ENCODE measurements around the gene CACNB2.

Gene CACNB2

GRCh38 chr10:18424200-18424599 is 284.0 kb downstream of the CACNB2 start:
- Histone ChIP-seq H3K4ac (ENCODE audit: low read depth in 1 of 2, low read length in 2 of 2) (no peak overlapping the region), H3K18ac (ENCODE audit: low read depth in 1 of 2, low read length in 2 of 2) (no peak overlapping the region), H4K91ac (ENCODE audit: low read length) (no peak overlapping the region), H3K36me3 (ENCODE audit: control insufficient read depth in 1 of 2, insufficient read depth in 2 of 2, low read depth in 1 of 2, low read length in 2 of 2) (no peaks in the 10 kb centered on the region), H3K79me1 (replicated peaks; ENCODE audit: low read length, poor library complexity, severe bottlenecking) (no peaks in the 10 kb centered on the region), H3K9ac (ENCODE audit: low read length) (no peak overlapping the region), H3K27me3 (ENCODE audit: control insufficient read depth in 1 of 2, insufficient read depth in 1 of 2, low read length in 2 of 2) (peaks cover 0 to 5% of the 10 kb centered on the region in 2 experiments), H2AFZ (ENCODE audit: low read depth, low read length) (no peak overlapping the region), H3K9me3 (ENCODE audit: control insufficient read depth, low read length) (no peaks in the 10 kb centered on the region), H2BK15ac (ENCODE audit: low read depth, poor library complexity, severe bottlenecking) (no peak overlapping the region), H3K4me1 (ENCODE audit: control insufficient read depth, insufficient read depth, low read depth, low read length) (no peaks in the 10 kb centered on the region), H3K4me3 (ENCODE audit: insufficient read depth in 1 of 2, low read depth in 1 of 2, low read length in 2 of 2) (no peak overlapping the region), H4K8ac (ENCODE audit: low read length) (no peak overlapping the region), H2AK5ac (ENCODE audit: low read length, severe bottlenecking) (no peak overlapping the region), H2BK12ac (ENCODE audit: low read length in 2 of 2) (no peak overlapping the region), H2BK120ac (ENCODE audit: low read depth, low read length) (no peak overlapping the region), H2BK5ac (ENCODE audit: low read depth, low read length, poor library complexity, severe bottlenecking) (no peak overlapping the region), H3K23ac (ENCODE audit: low read length in 2 of 2) (no peak overlapping the region), H3K4me2 (ENCODE audit: low read length, poor library complexity, severe bottlenecking) (no peak overlapping the region), H3K27ac (ENCODE audit: low read length, poor library complexity, severe bottlenecking) (no peak overlapping the region), H3K14ac (ENCODE audit: low read length in 2 of 2) (no peak overlapping the region)
- no peak for DNase-seq
- 27% methylated on average over 7 of the region's 8 CpGs for WGBS

- Histone ChIP-seq H3K4me1 (ENCODE audit: control insufficient read depth, insufficient read depth, low read depth, low read length) (no peaks in the 10 kb centered on the region), H3K9ac (ENCODE audit: low read length) (no peak overlapping the region), H4K91ac (ENCODE audit: low read length) (no peak overlapping the region), H4K8ac (ENCODE audit: low read length) (no peak overlapping the region), H2BK5ac (ENCODE audit: low read depth, low read length, poor library complexity, severe bottlenecking) (no peak overlapping the region), H3K4me2 (ENCODE audit: low read length, poor library complexity, severe bottlenecking) (no peak overlapping the region), H2BK12ac (ENCODE audit: low read length in 2 of 2) (no peak overlapping the region), H3K79me1 (replicated peaks; ENCODE audit: low read length, poor library complexity, severe bottlenecking) (no peaks in the 10 kb centered on the region), H2AK5ac (ENCODE audit: low read length, severe bottlenecking) (no peak overlapping the region), H3K23ac (ENCODE audit: low read length in 2 of 2) (no peak overlapping the region), H3K4ac (ENCODE audit: low read depth in 1 of 2, low read length in 2 of 2) (no peak overlapping the region), H3K27me3 (ENCODE audit: control insufficient read depth in 1 of 2, insufficient read depth in 1 of 2, low read length in 2 of 2) (peaks cover 0 to 1% of the 10 kb centered on the region in 2 experiments), H3K18ac (ENCODE audit: low read depth in 1 of 2, low read length in 2 of 2) (no peak overlapping the region), H3K4me3 (ENCODE audit: insufficient read depth in 1 of 2, low read depth in 1 of 2, low read length in 2 of 2) (no peak overlapping the region), H2AFZ (ENCODE audit: low read depth, low read length) (no peak overlapping the region), H2BK15ac (ENCODE audit: low read depth, poor library complexity, severe bottlenecking) (no peak overlapping the region), H3K27ac (ENCODE audit: low read length, poor library complexity, severe bottlenecking) (no peak overlapping the region), H3K9me3 (ENCODE audit: control insufficient read depth, low read length) (no peaks in the 10 kb centered on the region), H2BK120ac (ENCODE audit: low read depth, low read length) (no peak overlapping the region), H3K36me3 (ENCODE audit: control insufficient read depth in 1 of 2, insufficient read depth in 2 of 2, low read depth in 1 of 2, low read length in 2 of 2) (no peaks in the 10 kb centered on the region), H3K14ac (ENCODE audit: low read length in 2 of 2) (no peak overlapping the region)
- no peak for DNase-seq
- WGBS, result 100% methylated on average over 1 of the region's 3 CpGs
Observed at GRCh38 chr10:18429335-18429734, 289.1 kb downstream of the CACNB2 start.

GRCh38 chr10:18436902-18437301 is 296.7 kb downstream of the CACNB2 start:
- H3K79me1 ChIP-seq (replicated peaks; ENCODE audit: low read length, poor library complexity, severe bottlenecking), result no peaks in the 10 kb centered on the region
- no peak overlapping the region for H3K9ac ChIP-seq (ENCODE audit: low read length)
- no peaks in the 10 kb centered on the region for H3K4me1 ChIP-seq (ENCODE audit: control insufficient read depth, insufficient read depth, low read depth, low read length)
- H3K23ac ChIP-seq (ENCODE audit: low read length in 2 of 2), result no peak overlapping the region
- H3K14ac ChIP-seq (ENCODE audit: low read length in 2 of 2), result no peak overlapping the region
- no peak overlapping the region for H2AK5ac ChIP-seq (ENCODE audit: low read length, severe bottlenecking)
- H3K18ac ChIP-seq (ENCODE audit: low read depth in 1 of 2, low read length in 2 of 2), result no peak overlapping the region
- no peak overlapping the region for H3K4me2 ChIP-seq (ENCODE audit: low read length, poor library complexity, severe bottlenecking)
- no peak overlapping the region for H4K8ac ChIP-seq (ENCODE audit: low read length)
- H3K36me3 ChIP-seq (ENCODE audit: control insufficient read depth in 1 of 2, insufficient read depth in 2 of 2, low read depth in 1 of 2, low read length in 2 of 2), result no peaks in the 10 kb centered on the region
- H2AFZ ChIP-seq (ENCODE audit: low read depth, low read length), result no peak overlapping the region
- H3K27me3 ChIP-seq (ENCODE audit: control insufficient read depth in 1 of 2, insufficient read depth in 1 of 2, low read length in 2 of 2), result no peaks in the 10 kb centered on the region
- H3K9me3 ChIP-seq (ENCODE audit: control insufficient read depth, low read length), result no peaks in the 10 kb centered on the region
- no peak overlapping the region for H2BK120ac ChIP-seq (ENCODE audit: low read depth, low read length)
- H2BK5ac ChIP-seq (ENCODE audit: low read depth, low read length, poor library complexity, severe bottlenecking), result no peak overlapping the region
- H3K4ac ChIP-seq (ENCODE audit: low read depth in 1 of 2, low read length in 2 of 2), result no peak overlapping the region
- no peak overlapping the region for H4K91ac ChIP-seq (ENCODE audit: low read length)
- no CpG with 5 or more reads among the region's 1 CpG for WGBS
- no peak overlapping the region for H2BK12ac ChIP-seq (ENCODE audit: low read length in 2 of 2)
- no peak for DNase-seq
- no peak overlapping the region for H3K4me3 ChIP-seq (ENCODE audit: insufficient read depth in 1 of 2, low read depth in 1 of 2, low read length in 2 of 2)
- H3K27ac ChIP-seq (ENCODE audit: low read length, poor library complexity, severe bottlenecking), result no peak overlapping the region
- H2BK15ac ChIP-seq (ENCODE audit: low read depth, poor library complexity, severe bottlenecking), result no peak overlapping the region

GRCh38 chr10:18437486-18437885 is 297.3 kb downstream of the CACNB2 start:
- no peak overlapping the region for H3K23ac ChIP-seq (ENCODE audit: low read length in 2 of 2)
- H4K8ac ChIP-seq (ENCODE audit: low read length), result no peak overlapping the region
- H3K4me3 ChIP-seq (ENCODE audit: insufficient read depth in 1 of 2, low read depth in 1 of 2, low read length in 2 of 2), result no peak overlapping the region
- no peaks in the 10 kb centered on the region for H3K9me3 ChIP-seq (ENCODE audit: control insufficient read depth, low read length)
- H3K79me1 ChIP-seq (replicated peaks; ENCODE audit: low read length, poor library complexity, severe bottlenecking), result no peaks in the 10 kb centered on the region
- no peak overlapping the region for H3K27ac ChIP-seq (ENCODE audit: low read length, poor library complexity, severe bottlenecking)
- no peak overlapping the region for H2AK5ac ChIP-seq (ENCODE audit: low read length, severe bottlenecking)
- H4K91ac ChIP-seq (ENCODE audit: low read length), result no peak overlapping the region
- H3K27me3 ChIP-seq (ENCODE audit: control insufficient read depth in 1 of 2, insufficient read depth in 1 of 2, low read length in 2 of 2), result no peaks in the 10 kb centered on the region
- no peaks in the 10 kb centered on the region for H3K4me1 ChIP-seq (ENCODE audit: control insufficient read depth, insufficient read depth, low read depth, low read length)
- H2BK15ac ChIP-seq (ENCODE audit: low read depth, poor library complexity, severe bottlenecking), result no peak overlapping the region
- no peak overlapping the region for H3K14ac ChIP-seq (ENCODE audit: low read length in 2 of 2)
- H3K4me2 ChIP-seq (ENCODE audit: low read length, poor library complexity, severe bottlenecking), result no peak overlapping the region
- no peak overlapping the region for H3K18ac ChIP-seq (ENCODE audit: low read depth in 1 of 2, low read length in 2 of 2)
- 51% methylated on average over 3 of the region's 5 CpGs for WGBS
- no peak for DNase-seq
- no peaks in the 10 kb centered on the region for H3K36me3 ChIP-seq (ENCODE audit: control insufficient read depth in 1 of 2, insufficient read depth in 2 of 2, low read depth in 1 of 2, low read length in 2 of 2)
- H2AFZ ChIP-seq (ENCODE audit: low read depth, low read length), result no peak overlapping the region
- H2BK120ac ChIP-seq (ENCODE audit: low read depth, low read length), result no peak overlapping the region
- H2BK5ac ChIP-seq (ENCODE audit: low read depth, low read length, poor library complexity, severe bottlenecking), result no peak overlapping the region
- H3K9ac ChIP-seq (ENCODE audit: low read length), result no peak overlapping the region
- no peak overlapping the region for H2BK12ac ChIP-seq (ENCODE audit: low read length in 2 of 2)
- no peak overlapping the region for H3K4ac ChIP-seq (ENCODE audit: low read depth in 1 of 2, low read length in 2 of 2)

All from mesenchymal stem cell (in vitro differentiated cells and primary cell).